ENCODE measurements around the gene BRMS1L. TPM values are rescaled to one million over a fixed set of nuclear protein-coding genes. Genes with fewer than 3 reads are reported as not detected.
"Not testable (repeated sequence)": the region's sequence is repeated elsewhere in the genome, so short reads cannot be mapped to it uniquely, and the experiment has no call there.

The BRMS1L gene, protein sequence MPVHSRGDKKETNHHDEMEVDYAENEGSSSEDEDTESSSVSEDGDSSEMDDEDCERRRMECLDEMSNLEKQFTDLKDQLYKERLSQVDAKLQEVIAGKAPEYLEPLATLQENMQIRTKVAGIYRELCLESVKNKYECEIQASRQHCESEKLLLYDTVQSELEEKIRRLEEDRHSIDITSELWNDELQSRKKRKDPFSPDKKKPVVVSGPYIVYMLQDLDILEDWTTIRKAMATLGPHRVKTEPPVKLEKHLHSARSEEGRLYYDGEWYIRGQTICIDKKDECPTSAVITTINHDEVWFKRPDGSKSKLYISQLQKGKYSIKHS
- total RNA-seq: 4.2 and 5.6 TPM in 2 replicates

DNA sequence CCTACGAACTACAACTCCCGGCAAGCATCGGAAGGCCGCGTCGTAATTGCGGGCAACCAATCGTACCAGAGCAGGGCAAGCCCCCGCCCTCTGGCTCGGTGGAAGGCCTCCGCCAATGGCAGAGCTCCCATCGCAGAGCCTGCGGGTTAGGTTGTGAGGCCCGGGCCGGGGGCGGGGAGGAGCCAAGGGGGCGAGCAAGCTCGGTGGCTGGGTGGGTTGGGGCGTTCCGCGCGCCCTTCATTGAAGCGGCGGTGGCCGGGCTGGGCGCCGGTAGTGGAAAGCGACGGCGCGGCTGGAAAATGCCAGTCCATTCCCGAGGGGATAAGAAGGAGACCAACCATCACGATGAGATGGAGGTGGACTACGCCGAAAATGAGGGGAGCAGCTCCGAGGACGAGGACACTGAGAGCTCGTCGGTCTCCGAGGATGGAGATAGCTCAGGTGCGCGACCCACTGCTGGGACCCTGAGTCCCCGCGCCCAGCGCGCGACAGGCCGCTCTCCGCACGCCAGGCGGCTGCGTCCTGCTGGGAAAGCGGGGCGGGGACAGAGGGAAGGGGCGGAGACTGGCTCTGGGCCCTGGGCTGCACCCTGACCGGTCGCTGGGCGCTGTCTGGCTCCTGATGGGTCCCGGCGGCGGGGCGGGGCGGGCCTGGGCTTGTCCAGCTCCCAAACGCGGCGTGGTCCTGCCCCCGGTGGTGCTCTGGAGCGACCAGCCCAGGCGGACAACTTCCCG is at the start of gene BRMS1L:
Gene BRMS1L, plus strand, starts transcription at position 121 of the 734 bp plus-strand sequence. Its CDS starts 179 bp downstream, at position 300.
- TF ChIP-seq, protein P1, sequence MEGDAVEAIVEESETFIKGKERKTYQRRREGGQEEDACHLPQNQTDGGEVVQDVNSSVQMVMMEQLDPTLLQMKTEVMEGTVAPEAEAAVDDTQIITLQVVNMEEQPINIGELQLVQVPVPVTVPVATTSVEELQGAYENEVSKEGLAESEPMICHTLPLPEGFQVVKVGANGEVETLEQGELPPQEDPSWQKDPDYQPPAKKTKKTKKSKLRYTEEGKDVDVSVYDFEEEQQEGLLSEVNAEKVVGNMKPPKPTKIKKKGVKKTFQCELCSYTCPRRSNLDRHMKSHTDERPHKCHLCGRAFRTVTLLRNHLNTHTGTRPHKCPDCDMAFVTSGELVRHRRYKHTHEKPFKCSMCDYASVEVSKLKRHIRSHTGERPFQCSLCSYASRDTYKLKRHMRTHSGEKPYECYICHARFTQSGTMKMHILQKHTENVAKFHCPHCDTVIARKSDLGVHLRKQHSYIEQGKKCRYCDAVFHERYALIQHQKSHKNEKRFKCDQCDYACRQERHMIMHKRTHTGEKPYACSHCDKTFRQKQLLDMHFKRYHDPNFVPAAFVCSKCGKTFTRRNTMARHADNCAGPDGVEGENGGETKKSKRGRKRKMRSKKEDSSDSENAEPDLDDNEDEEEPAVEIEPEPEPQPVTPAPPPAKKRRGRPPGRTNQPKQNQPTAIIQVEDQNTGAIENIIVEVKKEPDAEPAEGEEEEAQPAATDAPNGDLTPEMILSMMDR (IDR thresholded peaks at IDR 0.05; ENCODE audit: insufficient read depth, low read depth, low read length): peak; percentile 7
- peak; percentile 99 for DNase-seq (ENCODE audit: low read depth)
- peak within 1 kb of the TSS; percentile 98 for H3K4me3 ChIP-seq (ENCODE audit: low read depth, low read length)

DNA sequence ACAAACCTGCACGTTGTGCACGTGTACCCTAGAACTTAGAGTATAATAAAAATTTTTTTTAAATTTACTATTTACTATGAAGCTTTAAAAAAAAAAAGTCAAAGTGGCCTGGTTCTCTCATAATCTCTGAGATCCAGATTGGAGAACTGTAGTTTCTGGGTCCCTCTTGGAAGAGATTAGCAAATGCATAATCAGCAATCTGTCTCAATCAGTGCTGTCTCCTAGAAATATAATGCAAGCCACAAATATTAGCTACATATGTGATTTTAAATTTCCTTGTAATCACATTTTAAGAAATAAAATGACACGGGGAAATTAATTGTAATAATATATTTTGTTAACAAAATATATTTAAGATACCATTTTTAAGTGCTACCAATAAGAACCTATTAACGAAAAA is 49.3 kb upstream of the BRMS1L start:
- TF ChIP-seq, protein P1 (IDR thresholded peaks at IDR 0.05; ENCODE audit: insufficient read depth, low read depth, low read length): no peak
- DNase-seq (ENCODE audit: low read depth): no peak
- no peak overlapping the region for H3K4me3 ChIP-seq (ENCODE audit: low read depth, low read length)

DNA sequence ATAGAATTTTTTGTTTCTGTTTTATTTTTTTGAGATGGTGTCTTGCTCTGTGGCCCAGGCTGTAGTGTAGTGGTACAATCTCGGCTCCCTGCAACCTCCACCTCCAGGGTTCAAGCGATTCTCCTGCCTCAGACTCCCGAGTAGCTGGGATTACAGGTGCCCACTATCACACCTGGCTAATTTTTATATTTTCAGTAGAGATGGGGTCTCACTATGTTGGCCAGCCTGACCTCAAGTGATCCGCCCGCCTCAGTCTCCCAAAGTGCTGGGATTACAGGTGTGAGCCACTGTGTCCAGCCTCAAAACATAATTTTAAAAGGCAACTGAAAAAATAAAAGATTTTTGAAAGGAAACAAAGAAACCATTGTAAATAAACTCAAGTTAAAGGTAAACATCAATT is 48.6 kb upstream of the BRMS1L start:
- not testable (repeated sequence) for H3K4me3 ChIP-seq (ENCODE audit: low read depth, low read length); DNase-seq (ENCODE audit: low read depth)

DNA sequence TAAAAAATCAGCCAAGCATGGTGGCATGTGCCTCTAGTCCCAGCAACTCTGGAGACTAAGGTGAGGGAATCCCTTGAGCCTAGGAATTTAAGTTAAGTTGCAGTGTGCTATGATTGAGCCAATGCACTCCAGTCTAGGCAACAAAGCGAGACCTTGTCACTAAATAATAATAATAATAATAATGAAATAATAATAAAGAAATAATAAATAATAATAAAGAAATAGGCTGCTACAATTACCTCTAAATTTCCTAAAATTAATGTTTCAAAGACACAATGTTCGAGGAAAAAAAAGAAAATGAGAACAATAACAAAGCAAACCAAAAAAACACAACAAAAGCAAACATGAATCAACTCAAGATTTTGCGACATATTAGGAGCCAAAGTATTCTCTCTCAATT is 46.8 kb upstream of the BRMS1L start:
- no peak overlapping the region for H3K4me3 ChIP-seq (ENCODE audit: low read depth, low read length)
- DNase-seq (ENCODE audit: low read depth): no peak
- TF ChIP-seq, protein P1 (IDR thresholded peaks at IDR 0.05; ENCODE audit: insufficient read depth, low read depth, low read length): no peak

DNA sequence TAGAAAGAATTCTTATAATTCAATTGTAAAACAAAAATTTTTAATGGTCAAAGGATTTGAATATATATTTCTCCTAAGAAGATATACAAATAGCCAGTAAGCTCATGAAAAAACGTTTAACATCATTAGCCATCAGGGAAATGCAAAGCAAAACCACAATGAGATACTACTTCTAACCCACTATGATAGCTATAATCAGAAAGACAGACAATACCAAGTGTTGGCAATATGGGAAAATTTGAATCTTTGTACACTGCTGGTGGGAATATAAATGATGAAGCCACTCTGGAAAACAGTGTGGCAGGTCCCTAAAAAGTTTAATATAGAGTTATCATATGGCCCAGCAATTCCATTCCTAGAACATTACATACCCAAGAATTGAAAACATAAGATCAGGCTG is 42.4 kb upstream of the BRMS1L start:
- no peak for DNase-seq (ENCODE audit: low read depth)
- TF ChIP-seq, protein P1 (IDR thresholded peaks at IDR 0.05; ENCODE audit: insufficient read depth, low read depth, low read length): no peak

DNA sequence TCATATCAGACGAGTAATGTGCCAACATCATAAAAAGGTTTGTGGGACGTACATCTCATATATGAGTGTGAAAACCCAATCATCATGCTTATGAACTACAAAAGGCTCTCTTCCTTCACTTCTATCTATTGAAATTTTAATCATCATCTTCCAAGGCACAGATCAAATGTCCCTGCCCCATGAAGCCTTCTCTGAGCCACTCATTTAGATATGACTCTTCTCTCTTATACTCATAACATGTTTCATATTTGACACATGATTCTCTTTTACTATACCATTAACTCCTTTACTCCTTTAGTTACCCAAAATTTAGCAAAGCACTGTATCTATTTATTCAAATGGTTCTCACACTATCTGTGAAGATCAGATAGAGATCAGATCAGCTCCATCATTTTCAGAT is 39.3 kb upstream of the BRMS1L start:
- DNase-seq (ENCODE audit: low read depth): no peak
- TF ChIP-seq, protein P1 (IDR thresholded peaks at IDR 0.05; ENCODE audit: insufficient read depth, low read depth, low read length): no peak
- H3K4me3 ChIP-seq (ENCODE audit: low read depth, low read length): no peak overlapping the region

More for the DNA sequence above, 42.4 kb upstream of the BRMS1L start:
- no peak overlapping the region for H3K4me3 ChIP-seq (ENCODE audit: low read depth, low read length)

DNA sequence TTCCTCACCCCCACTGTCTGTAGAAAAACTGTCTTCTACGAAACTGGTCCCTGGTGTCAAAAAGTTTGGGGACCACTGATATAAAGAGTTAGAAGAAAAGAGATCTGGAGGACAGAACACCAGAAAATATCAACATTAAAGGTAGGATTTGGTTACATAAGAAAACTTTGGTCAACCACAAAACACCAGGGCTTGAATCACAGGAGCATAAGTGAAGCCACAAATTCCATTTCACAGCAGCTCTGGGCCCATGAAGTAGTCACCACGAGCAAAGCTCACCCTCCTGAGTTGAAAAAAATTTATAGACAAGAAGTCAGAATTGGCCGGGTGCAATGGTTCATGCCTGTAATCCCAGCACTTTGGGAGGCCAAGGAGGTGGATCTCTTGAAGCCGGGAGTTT is 36.5 kb upstream of the BRMS1L start:
- TF ChIP-seq, protein P1 (IDR thresholded peaks at IDR 0.05; ENCODE audit: insufficient read depth, low read depth, low read length): no peak
- H3K4me3 ChIP-seq (ENCODE audit: low read depth, low read length): no peak overlapping the region
- DNase-seq (ENCODE audit: low read depth): no peak
